Spleen (tissue), 7 donors: Measurements from ENCODE around the gene TUBA8.

Source experiments
- CTCF ChIP-seq, 11 experiments: fragments of 200-600 bp in 7 of 11; fragments of 450-650 bp in 4 of 11; sonication (generic) in 4 of 11; IDR thresholded peaks in 8 of 11; conservative IDR thresholded peaks in 3 of 11; 1 replicate in 7 of 11; 2 replicates in 4 of 11; pipeline versions ENCODE4 v1.4.0 to v1.8.0; 2016 to 2021; ENCODE audit warnings: antibody characterized with exemption in 11 of 11, inconsistent platforms in 4 of 11, mild to moderate bottlenecking in 1 of 11
- POLR2A ChIP-seq, 3 donors: fragments of 450-650 bp; IDR thresholded peaks; one replicate each; pipeline ENCODE4 v1.5.1; 2017; ENCODE audit warnings: antibody characterized with exemption in 3 of 3, mild to moderate bottlenecking in 1 of 3
- donor health status: DM: no; HTN: no; CAD: no; lungs with moderate emphysema.
- donor health status: DM: no; HTN: no; CAD: no.
- donor health status: DM: no; HTN: no; CAD: no.

DNA sequence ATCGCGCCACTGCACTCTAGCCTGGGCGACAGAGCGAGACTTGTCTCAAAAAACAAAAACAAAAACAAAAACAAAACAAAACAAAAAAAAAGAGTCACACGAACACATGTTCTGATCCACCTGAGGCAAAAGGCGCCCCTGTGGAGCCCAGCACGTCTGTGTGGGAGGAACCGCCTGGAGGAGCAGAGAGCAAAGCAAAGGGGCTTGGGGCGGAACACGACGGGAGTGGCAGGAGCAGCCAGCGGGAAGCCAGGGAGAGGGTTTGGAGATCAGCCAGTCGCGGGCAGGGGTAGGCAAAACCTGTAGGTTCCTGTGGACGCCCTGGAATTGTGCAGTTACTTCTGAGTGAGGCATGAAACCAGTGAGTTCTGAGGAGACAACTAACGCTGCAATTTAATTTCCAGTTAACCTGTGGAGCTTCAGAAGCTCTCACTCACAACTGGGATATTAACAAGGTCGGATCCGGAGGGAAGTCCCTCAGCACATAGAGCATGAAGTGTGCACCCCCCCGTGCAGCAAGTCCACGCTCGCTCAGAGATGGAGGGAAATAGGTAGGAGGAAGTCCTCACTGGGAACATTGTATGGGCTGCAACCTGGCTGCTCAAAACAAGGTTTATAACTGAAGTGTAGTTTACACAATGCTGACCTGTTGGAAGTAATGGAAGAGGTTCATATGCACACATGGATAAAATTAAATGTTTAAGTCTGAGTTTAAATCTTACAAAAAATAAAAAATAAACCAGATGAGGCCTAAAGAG, 26.1 kb downstream of the TUBA8 start:
- TF ChIP-seq POLR2A (IDR thresholded peaks at IDR 0.05) (no peak), CTCF (IDR thresholded peaks at IDR 0.05 in 8 of 11, conservative IDR thresholded peaks at IDR 0.05 in 3 of 11) (no peak)
